Measurements from ENCODE around the gene MACROH2A2. TPM values are rescaled to one million over a fixed set of nuclear protein-coding genes. Genes with fewer than 3 reads are reported as not detected.

MACROH2A2 gene
- total and polyA plus RNA-seq, 2 experiments from 2014 or later = 11.6 to 16.2 TPM

DNA sequence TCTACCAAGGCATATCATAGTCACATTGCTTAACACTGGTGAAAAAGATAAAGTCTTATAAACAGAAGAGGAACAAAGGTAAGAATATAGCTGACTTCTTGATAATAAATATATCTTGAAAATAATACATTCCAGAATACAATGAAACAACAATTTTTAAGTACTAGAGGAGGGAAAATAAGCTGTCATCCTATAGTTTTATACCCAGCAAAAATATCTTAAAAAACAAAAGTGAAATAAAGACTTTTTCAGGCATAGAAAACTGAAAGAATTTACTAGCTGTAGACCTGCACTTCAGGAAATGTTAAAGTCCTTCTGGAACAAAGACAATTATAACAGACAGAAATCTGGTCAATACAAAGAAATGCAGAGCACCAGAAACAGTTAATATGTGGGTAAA lies 21.4 kb upstream of the MACROH2A2 start:
- no peaks in the 10 kb centered on the region for H3K4me1 ChIP-seq (ENCODE audit: insufficient read depth)
- peaks cover 2% of the 10 kb centered on the region; the same call in 1 of the 3 replicates for H3K4me1 Mint-ChIP-seq
- H3K36me3 Mint-ChIP-seq (ENCODE audit: low read depth) = peaks cover 5% of the 10 kb centered on the region; the same call in 1 of the 3 replicates
- H3K36me3 ChIP-seq (ENCODE audit: insufficient read depth) = peaks cover 3% of the 10 kb centered on the region
- no peak for ATAC-seq
- H3K9me3 Mint-ChIP-seq = peaks cover 10% of the 10 kb centered on the region
- H3K9me2 ChIP-seq (ENCODE audit: insufficient read depth) = no peaks in the 10 kb centered on the region
- H3K27ac ChIP-seq (ENCODE audit: low read depth) = no peak overlapping the region
- TF ChIP-seq POLR2AphosphoS5 (IDR thresholded peaks at IDR 0.05; ENCODE audit: low read depth) = no peak
- TF ChIP-seq, protein P1, sequence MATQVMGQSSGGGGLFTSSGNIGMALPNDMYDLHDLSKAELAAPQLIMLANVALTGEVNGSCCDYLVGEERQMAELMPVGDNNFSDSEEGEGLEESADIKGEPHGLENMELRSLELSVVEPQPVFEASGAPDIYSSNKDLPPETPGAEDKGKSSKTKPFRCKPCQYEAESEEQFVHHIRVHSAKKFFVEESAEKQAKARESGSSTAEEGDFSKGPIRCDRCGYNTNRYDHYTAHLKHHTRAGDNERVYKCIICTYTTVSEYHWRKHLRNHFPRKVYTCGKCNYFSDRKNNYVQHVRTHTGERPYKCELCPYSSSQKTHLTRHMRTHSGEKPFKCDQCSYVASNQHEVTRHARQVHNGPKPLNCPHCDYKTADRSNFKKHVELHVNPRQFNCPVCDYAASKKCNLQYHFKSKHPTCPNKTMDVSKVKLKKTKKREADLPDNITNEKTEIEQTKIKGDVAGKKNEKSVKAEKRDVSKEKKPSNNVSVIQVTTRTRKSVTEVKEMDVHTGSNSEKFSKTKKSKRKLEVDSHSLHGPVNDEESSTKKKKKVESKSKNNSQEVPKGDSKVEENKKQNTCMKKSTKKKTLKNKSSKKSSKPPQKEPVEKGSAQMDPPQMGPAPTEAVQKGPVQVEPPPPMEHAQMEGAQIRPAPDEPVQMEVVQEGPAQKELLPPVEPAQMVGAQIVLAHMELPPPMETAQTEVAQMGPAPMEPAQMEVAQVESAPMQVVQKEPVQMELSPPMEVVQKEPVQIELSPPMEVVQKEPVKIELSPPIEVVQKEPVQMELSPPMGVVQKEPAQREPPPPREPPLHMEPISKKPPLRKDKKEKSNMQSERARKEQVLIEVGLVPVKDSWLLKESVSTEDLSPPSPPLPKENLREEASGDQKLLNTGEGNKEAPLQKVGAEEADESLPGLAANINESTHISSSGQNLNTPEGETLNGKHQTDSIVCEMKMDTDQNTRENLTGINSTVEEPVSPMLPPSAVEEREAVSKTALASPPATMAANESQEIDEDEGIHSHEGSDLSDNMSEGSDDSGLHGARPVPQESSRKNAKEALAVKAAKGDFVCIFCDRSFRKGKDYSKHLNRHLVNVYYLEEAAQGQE (IDR thresholded peaks at IDR 0.05; ENCODE audit: unreplicated experiment) = no peak
- TF ChIP-seq CREB1 (CRISPR knock-in tag; IDR thresholded peaks at IDR 0.05; ENCODE audit: low read depth) = no peak
- no peak for TF ChIP-seq EZH2 (IDR thresholded peaks at IDR 0.05; ENCODE audit: low read depth, unreplicated experiment)
- no peak for TF ChIP-seq ZNF331 (CRISPR knock-in tag; IDR thresholded peaks at IDR 0.05; ENCODE audit: low read depth)
- TF ChIP-seq STAT1 (IDR thresholded peaks at IDR 0.05; ENCODE audit: unreplicated experiment) = no peak
- TF ChIP-seq ZNF114 (CRISPR knock-in tag; IDR thresholded peaks at IDR 0.05) = no peak
- TF ChIP-seq NANOG (IDR thresholded peaks at IDR 0.05; ENCODE audit: borderline replicate concordance) = no peak
- TF ChIP-seq, protein P2, sequence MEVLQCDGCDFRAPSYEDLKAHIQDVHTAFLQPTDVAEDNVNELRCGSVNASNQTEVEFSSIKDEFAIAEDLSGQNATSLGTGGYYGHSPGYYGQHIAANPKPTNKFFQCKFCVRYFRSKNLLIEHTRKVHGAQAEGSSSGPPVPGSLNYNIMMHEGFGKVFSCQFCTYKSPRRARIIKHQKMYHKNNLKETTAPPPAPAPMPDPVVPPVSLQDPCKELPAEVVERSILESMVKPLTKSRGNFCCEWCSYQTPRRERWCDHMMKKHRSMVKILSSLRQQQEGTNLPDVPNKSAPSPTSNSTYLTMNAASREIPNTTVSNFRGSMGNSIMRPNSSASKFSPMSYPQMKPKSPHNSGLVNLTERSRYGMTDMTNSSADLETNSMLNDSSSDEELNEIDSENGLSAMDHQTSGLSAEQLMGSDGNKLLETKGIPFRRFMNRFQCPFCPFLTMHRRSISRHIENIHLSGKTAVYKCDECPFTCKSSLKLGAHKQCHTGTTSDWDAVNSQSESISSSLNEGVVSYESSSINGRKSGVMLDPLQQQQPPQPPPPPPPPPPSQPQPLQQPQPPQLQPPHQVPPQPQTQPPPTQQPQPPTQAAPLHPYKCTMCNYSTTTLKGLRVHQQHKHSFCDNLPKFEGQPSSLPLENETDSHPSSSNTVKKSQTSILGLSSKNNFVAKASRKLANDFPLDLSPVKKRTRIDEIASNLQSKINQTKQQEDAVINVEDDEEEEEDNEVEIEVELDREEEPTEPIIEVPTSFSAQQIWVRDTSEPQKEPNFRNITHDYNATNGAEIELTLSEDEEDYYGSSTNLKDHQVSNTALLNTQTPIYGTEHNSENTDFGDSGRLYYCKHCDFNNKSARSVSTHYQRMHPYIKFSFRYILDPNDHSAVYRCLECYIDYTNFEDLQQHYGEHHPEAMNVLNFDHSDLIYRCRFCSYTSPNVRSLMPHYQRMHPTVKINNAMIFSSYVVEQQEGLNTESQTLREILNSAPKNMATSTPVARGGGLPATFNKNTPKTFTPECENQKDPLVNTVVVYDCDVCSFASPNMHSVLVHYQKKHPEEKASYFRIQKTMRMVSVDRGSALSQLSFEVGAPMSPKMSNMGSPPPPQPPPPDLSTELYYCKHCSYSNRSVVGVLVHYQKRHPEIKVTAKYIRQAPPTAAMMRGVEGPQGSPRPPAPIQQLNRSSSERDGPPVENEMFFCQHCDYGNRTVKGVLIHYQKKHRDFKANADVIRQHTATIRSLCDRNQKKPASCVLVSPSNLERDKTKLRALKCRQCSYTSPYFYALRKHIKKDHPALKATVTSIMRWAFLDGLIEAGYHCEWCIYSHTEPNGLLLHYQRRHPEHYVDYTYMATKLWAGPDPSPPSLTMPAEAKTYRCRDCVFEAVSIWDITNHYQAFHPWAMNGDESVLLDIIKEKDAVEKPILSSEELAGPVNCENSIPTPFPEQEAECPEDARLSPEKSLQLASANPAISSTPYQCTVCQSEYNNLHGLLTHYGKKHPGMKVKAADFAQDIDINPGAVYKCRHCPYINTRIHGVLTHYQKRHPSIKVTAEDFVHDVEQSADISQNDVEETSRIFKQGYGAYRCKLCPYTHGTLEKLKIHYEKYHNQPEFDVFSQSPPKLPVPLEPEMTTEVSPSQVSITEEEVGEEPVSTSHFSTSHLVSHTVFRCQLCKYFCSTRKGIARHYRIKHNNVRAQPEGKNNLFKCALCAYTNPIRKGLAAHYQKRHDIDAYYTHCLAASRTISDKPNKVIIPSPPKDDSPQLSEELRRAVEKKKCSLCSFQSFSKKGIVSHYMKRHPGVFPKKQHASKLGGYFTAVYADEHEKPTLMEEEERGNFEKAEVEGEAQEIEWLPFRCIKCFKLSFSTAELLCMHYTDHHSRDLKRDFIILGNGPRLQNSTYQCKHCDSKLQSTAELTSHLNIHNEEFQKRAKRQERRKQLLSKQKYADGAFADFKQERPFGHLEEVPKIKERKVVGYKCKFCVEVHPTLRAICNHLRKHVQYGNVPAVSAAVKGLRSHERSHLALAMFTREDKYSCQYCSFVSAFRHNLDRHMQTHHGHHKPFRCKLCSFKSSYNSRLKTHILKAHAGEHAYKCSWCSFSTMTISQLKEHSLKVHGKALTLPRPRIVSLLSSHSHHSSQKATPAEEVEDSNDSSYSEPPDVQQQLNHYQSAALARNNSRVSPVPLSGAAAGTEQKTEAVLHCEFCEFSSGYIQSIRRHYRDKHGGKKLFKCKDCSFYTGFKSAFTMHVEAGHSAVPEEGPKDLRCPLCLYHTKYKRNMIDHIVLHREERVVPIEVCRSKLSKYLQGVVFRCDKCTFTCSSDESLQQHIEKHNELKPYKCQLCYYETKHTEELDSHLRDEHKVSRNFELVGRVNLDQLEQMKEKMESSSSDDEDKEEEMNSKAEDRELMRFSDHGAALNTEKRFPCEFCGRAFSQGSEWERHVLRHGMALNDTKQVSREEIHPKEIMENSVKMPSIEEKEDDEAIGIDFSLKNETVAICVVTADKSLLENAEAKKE (CRISPR knock-in tag; IDR thresholded peaks at IDR 0.05) = no peak
- TF ChIP-seq, protein P3, sequence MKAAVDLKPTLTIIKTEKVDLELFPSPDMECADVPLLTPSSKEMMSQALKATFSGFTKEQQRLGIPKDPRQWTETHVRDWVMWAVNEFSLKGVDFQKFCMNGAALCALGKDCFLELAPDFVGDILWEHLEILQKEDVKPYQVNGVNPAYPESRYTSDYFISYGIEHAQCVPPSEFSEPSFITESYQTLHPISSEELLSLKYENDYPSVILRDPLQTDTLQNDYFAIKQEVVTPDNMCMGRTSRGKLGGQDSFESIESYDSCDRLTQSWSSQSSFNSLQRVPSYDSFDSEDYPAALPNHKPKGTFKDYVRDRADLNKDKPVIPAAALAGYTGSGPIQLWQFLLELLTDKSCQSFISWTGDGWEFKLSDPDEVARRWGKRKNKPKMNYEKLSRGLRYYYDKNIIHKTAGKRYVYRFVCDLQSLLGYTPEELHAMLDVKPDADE (IDR thresholded peaks at IDR 0.05) = no peak
- no peak for TF ChIP-seq EZH2phosphoT487 (IDR thresholded peaks at IDR 0.05; ENCODE audit: unreplicated experiment)
- TF ChIP-seq, protein P4, sequence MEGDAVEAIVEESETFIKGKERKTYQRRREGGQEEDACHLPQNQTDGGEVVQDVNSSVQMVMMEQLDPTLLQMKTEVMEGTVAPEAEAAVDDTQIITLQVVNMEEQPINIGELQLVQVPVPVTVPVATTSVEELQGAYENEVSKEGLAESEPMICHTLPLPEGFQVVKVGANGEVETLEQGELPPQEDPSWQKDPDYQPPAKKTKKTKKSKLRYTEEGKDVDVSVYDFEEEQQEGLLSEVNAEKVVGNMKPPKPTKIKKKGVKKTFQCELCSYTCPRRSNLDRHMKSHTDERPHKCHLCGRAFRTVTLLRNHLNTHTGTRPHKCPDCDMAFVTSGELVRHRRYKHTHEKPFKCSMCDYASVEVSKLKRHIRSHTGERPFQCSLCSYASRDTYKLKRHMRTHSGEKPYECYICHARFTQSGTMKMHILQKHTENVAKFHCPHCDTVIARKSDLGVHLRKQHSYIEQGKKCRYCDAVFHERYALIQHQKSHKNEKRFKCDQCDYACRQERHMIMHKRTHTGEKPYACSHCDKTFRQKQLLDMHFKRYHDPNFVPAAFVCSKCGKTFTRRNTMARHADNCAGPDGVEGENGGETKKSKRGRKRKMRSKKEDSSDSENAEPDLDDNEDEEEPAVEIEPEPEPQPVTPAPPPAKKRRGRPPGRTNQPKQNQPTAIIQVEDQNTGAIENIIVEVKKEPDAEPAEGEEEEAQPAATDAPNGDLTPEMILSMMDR (conservative IDR thresholded peaks at IDR 0.05; ENCODE audit: low read depth in 2 of 2) = no peak
- TF ChIP-seq JUNB (IDR thresholded peaks at IDR 0.05; ENCODE audit: unreplicated experiment) = no peak
- no peaks in the 10 kb centered on the region for H3F3A ChIP-seq (replicated peaks; ENCODE audit: low read depth)
- no peaks in the 10 kb centered on the region for H3K79me2 ChIP-seq (replicated peaks; ENCODE audit: insufficient read depth)
- peaks cover 1% of the 10 kb centered on the region for H3K27me3 Mint-ChIP-seq (ENCODE audit: insufficient read depth, low read depth, poor library complexity)
- H3K4me3 ChIP-seq = no peak overlapping the region
- no peak overlapping the region for H3K4me2 ChIP-seq
- H4K20me1 ChIP-seq (replicated peaks; ENCODE audit: insufficient read depth) = no peaks in the 10 kb centered on the region
- no peak overlapping the region for H3K27ac Mint-ChIP-seq
- H2AFZ ChIP-seq = no peak overlapping the region
- DNase-seq (ENCODE audit: low spot score) = no peak
- no peak overlapping the region for H3K4me3 Mint-ChIP-seq
- peaks cover 13% of the 10 kb centered on the region; the same call in 1 of the 2 replicates for H3K27me3 ChIP-seq (ENCODE audit: insufficient read depth)

All from GM23338 (cell line).